Osteocyte (in vitro differentiated cells): ENCODE measurements around the gene METTL24. TPM values are rescaled to one million over a fixed set of nuclear protein-coding genes. Genes with fewer than 3 reads are reported as not detected.

Experiments
- DNase-seq: peaks from one replicate; pipeline ENCODE4 v3.0.0; 2021; ENCODE audit warnings: mixed read lengths; ENCODE audit not compliant: unreplicated experiment; ENCODE audit errors: extremely low spot score
- H3K27ac Mint-ChIP-seq: one replicate; pipeline ENCODE4 v1.8.0; 2021; ENCODE audit warnings: mild to moderate bottlenecking, mixed read lengths; ENCODE audit not compliant: unreplicated experiment
- H3K27me3 Mint-ChIP-seq: one replicate; pipeline ENCODE4 v1.8.0; 2021; ENCODE audit warnings: mixed read lengths; ENCODE audit not compliant: unreplicated experiment
- H3K36me3 Mint-ChIP-seq: one replicate; pipeline ENCODE4 v1.8.0; 2021; ENCODE audit warnings: mixed read lengths; ENCODE audit not compliant: unreplicated experiment
- H3K4me1 Mint-ChIP-seq: one replicate; pipeline ENCODE4 v1.8.0; 2021; ENCODE audit warnings: mixed read lengths; ENCODE audit not compliant: unreplicated experiment
- H3K4me3 Mint-ChIP-seq: one replicate; pipeline ENCODE4 v1.8.0; 2021; ENCODE audit warnings: mild to moderate bottlenecking, moderate library complexity, mixed read lengths; ENCODE audit not compliant: unreplicated experiment
- H3K9me3 Mint-ChIP-seq: one replicate; pipeline ENCODE4 v1.8.0; 2021; ENCODE audit warnings: mixed read lengths; ENCODE audit not compliant: unreplicated experiment
- total RNA-seq: library from RNA; stranded (reverse); gene quantifications from 2 replicates; pipeline ENCODE4 v1.2.1, GENCODE V29; 2021
- TF ChIP-seq, protein P1 (sequence below): fragments of 200-600 bp; sonication (generic); IDR thresholded peaks from 2 replicates; pipeline ENCODE4 v1.5.0; 2021; ENCODE audit warnings: antibody characterized with exemption, mild to moderate bottlenecking, moderate library complexity

The METTL24 gene
- total RNA-seq, 1 donor from 2014 or later = not detected

DNA sequence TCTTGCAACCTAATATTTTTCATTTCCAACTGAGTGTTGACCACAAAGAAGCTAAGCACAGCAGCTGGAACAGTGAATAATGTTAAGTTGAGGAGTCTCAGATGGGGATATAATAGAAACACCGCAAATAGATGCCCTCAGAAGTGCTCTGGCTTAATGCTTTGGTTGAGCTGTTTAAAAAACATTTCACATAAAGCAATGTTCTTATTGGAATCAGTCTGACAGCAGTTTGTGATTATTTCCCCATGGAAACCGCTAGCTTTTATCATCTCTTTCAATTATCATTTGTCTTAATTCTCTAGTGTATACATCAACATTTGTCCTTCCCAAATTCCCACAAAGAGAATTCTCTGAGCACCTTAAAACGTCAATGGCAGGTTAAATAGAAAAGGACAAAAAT lies 30.8 kb downstream of the METTL24 start:
- H3K9me3 Mint-ChIP-seq = no peaks in the 10 kb centered on the region
- no peak overlapping the region for H3K4me3 Mint-ChIP-seq
- no peaks in the 10 kb centered on the region for H3K27me3 Mint-ChIP-seq
- H3K27ac Mint-ChIP-seq = no peak overlapping the region
- TF ChIP-seq, protein P1, sequence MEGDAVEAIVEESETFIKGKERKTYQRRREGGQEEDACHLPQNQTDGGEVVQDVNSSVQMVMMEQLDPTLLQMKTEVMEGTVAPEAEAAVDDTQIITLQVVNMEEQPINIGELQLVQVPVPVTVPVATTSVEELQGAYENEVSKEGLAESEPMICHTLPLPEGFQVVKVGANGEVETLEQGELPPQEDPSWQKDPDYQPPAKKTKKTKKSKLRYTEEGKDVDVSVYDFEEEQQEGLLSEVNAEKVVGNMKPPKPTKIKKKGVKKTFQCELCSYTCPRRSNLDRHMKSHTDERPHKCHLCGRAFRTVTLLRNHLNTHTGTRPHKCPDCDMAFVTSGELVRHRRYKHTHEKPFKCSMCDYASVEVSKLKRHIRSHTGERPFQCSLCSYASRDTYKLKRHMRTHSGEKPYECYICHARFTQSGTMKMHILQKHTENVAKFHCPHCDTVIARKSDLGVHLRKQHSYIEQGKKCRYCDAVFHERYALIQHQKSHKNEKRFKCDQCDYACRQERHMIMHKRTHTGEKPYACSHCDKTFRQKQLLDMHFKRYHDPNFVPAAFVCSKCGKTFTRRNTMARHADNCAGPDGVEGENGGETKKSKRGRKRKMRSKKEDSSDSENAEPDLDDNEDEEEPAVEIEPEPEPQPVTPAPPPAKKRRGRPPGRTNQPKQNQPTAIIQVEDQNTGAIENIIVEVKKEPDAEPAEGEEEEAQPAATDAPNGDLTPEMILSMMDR = no peak
- DNase-seq = no peak
- H3K36me3 Mint-ChIP-seq = no peaks in the 10 kb centered on the region
- peaks cover 18% of the 10 kb centered on the region for H3K4me1 Mint-ChIP-seq

DNA sequence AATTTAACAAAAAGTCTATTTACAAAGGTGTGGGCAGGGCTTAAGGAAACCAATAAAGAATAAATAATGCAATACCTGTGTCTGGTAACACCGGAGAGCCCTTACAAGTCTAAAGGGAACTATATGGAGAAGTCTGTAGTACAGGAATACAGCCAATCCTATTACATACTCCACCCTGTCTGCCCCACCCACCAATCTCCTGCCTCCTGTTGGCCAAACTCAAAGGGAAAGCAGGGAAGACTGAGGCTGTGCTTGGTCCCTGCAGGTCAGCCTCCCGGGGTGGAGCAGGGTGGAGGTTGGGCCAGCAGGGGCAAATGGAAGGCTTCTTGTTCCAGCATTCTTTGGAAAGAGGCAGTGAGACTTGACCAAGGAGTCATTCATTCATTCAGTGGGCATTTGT lies 31.5 kb downstream of the METTL24 start:
- Mint-ChIP-seq H3K4me1 (peaks cover 18% of the 10 kb centered on the region), H3K27ac (no peak overlapping the region)

DNA sequence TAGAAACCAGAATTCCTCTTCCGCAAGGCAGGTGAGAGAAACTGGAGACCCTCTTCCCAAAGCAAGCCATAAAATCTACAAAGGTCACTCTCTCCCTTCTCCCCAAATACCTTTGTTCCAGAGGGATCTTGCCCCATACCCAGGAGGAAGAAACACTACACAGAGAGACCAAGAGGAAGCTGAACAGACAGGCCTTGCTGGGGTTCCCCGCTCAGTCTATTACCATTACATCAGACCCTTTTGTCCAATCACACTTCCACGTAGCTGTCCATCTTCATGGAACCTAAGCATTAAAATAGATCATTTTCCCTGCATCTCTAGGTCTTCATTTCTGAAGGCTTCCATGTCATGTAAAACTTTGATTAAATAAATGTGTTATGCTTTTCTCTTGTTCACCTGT lies 32.1 kb downstream of the METTL24 start:
- H3K27ac Mint-ChIP-seq = no peak overlapping the region
- H3K4me3 Mint-ChIP-seq = no peak overlapping the region
- H3K27me3 Mint-ChIP-seq = peaks cover 5% of the 10 kb centered on the region
- H3K9me3 Mint-ChIP-seq = no peaks in the 10 kb centered on the region
- DNase-seq = no peak
- peaks cover 18% of the 10 kb centered on the region for H3K4me1 Mint-ChIP-seq
- TF ChIP-seq, protein P1 = no peak
- no peaks in the 10 kb centered on the region for H3K36me3 Mint-ChIP-seq

More for the DNA sequence above, 31.5 kb downstream of the METTL24 start:
- H3K4me3 Mint-ChIP-seq = no peak overlapping the region
- no peaks in the 10 kb centered on the region for H3K9me3 Mint-ChIP-seq
- H3K36me3 Mint-ChIP-seq = no peaks in the 10 kb centered on the region
- H3K27me3 Mint-ChIP-seq = peaks cover 5% of the 10 kb centered on the region
- TF ChIP-seq, protein P1 = no peak
- DNase-seq = no peak

DNA sequence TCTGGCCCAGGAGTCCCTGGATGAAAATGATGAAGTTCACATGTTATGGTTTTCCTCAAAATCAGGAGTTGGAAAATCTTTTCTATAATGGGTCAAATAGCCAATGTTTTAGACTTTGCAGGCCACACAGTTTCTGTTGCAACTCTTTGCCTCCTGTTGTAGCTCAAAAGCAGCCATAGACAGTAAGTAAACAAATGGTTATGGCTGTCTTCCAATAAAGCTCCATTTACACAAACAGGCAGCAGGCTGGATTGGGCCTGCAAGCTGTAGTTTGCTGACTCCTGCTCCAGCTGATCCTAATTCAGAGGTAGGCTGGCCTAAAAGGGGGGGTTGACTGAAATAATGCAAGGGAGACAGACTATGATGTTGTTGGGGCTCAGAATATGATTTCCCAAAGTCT lies 33.0 kb downstream of the METTL24 start:
- TF ChIP-seq, protein P1 = no peak
- no peak overlapping the region for H3K4me3 Mint-ChIP-seq
- peaks cover 5% of the 10 kb centered on the region for H3K27me3 Mint-ChIP-seq
- no peaks in the 10 kb centered on the region for H3K9me3 Mint-ChIP-seq
- peaks cover 18% of the 10 kb centered on the region for H3K4me1 Mint-ChIP-seq
- DNase-seq = no peak
- H3K36me3 Mint-ChIP-seq = no peaks in the 10 kb centered on the region
- no peak overlapping the region for H3K27ac Mint-ChIP-seq

DNA sequence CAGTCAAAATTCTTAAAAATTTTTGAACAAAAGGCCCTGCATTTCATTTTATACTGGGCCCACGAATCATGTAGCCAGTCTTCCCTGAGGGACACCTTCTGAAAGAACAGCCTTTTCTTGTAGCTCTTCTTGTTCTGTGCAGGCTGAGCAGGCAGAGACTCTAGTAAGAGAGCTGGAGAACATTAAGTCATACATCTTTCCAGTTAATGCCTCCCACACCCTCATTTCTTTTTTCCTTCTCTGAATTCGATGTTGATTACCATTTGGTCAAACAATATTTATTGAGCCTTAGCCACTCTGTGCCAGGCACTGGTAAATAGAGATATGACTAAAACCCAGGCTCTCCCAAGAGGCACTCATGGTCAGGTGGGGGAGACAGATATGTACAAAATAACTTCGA lies 33.6 kb downstream of the METTL24 start:
- no peak for DNase-seq
- H3K27me3 Mint-ChIP-seq = peaks cover 5% of the 10 kb centered on the region
- no peaks in the 10 kb centered on the region for H3K9me3 Mint-ChIP-seq
- H3K36me3 Mint-ChIP-seq = no peaks in the 10 kb centered on the region
- H3K27ac Mint-ChIP-seq = no peak overlapping the region
- H3K4me3 Mint-ChIP-seq = no peak overlapping the region
- TF ChIP-seq, protein P1 = no peak
- H3K4me1 Mint-ChIP-seq = peaks cover 16% of the 10 kb centered on the region
